Measurements from ENCODE around the gene MSRB1.

Gene MSRB1

DNA sequence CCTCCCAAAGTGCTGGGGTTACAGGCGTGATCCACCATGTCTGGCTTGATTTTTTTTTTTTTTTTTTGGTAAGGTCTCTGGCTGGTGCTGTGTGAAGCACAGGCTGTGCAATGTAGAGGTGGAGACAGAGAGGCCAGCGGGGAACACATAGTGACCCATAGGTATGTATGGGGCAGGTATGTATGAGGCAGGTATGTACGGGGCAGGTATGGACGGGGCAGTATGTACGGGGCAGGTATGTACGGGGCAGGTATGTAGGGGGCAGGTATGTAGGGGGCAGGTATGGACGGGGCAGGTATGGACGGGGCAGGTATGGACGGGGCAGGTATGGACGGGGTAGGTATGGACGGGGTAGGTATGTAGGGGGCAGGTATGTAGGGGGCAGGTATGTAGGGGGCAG is 6.5 kb upstream of the MSRB1 start:
- TF ChIP-seq, protein P1, sequence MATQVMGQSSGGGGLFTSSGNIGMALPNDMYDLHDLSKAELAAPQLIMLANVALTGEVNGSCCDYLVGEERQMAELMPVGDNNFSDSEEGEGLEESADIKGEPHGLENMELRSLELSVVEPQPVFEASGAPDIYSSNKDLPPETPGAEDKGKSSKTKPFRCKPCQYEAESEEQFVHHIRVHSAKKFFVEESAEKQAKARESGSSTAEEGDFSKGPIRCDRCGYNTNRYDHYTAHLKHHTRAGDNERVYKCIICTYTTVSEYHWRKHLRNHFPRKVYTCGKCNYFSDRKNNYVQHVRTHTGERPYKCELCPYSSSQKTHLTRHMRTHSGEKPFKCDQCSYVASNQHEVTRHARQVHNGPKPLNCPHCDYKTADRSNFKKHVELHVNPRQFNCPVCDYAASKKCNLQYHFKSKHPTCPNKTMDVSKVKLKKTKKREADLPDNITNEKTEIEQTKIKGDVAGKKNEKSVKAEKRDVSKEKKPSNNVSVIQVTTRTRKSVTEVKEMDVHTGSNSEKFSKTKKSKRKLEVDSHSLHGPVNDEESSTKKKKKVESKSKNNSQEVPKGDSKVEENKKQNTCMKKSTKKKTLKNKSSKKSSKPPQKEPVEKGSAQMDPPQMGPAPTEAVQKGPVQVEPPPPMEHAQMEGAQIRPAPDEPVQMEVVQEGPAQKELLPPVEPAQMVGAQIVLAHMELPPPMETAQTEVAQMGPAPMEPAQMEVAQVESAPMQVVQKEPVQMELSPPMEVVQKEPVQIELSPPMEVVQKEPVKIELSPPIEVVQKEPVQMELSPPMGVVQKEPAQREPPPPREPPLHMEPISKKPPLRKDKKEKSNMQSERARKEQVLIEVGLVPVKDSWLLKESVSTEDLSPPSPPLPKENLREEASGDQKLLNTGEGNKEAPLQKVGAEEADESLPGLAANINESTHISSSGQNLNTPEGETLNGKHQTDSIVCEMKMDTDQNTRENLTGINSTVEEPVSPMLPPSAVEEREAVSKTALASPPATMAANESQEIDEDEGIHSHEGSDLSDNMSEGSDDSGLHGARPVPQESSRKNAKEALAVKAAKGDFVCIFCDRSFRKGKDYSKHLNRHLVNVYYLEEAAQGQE (IDR thresholded peaks at IDR 0.05; ENCODE audit: low read depth) = no peak
- TF ChIP-seq, protein P2, sequence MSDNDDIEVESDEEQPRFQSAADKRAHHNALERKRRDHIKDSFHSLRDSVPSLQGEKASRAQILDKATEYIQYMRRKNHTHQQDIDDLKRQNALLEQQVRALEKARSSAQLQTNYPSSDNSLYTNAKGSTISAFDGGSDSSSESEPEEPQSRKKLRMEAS (IDR thresholded peaks at IDR 0.05) = no peak
- TF ChIP-seq NFIC (IDR thresholded peaks at IDR 0.05) (no peak), EGR1 (IDR thresholded peaks at IDR 0.05) (no peak), RAD21 (IDR thresholded peaks at IDR 0.05; ENCODE audit: low read depth) (no peak), YY1 (IDR thresholded peaks at IDR 0.05; ENCODE audit: low read depth) (no peak), ZBTB7A (IDR thresholded peaks at IDR 0.05; ENCODE audit: low read depth) (no peak), TCF12 (IDR thresholded peaks at IDR 0.05; ENCODE audit: low read depth) (no peak), CREB1 (IDR thresholded peaks at IDR 0.05; ENCODE audit: low read depth) (no peak), FOXM1 (IDR thresholded peaks at IDR 0.05; ENCODE audit: borderline replicate concordance, low read depth) (no peak), EP300 (IDR thresholded peaks at IDR 0.05; ENCODE audit: borderline replicate concordance) (no peak)
- TF ChIP-seq, protein P3, sequence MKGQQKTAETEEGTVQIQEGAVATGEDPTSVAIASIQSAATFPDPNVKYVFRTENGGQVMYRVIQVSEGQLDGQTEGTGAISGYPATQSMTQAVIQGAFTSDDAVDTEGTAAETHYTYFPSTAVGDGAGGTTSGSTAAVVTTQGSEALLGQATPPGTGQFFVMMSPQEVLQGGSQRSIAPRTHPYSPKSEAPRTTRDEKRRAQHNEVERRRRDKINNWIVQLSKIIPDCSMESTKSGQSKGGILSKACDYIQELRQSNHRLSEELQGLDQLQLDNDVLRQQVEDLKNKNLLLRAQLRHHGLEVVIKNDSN (IDR thresholded peaks at IDR 0.05) = no peak

DNA sequence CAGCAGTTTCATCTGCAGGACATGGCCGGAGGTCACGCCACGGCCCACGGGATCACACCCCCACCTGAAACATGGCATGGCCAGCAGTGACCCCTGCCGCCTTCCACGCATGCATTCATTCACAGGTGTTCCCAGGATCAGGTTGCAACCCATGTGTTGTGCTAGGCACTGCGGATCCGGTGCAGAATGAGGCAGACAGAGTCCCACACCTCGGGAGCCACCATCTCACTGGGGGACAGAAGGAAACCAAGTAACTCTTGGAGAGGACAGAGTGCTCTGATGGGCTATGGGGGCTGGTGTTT is 4.3 kb upstream of the MSRB1 start:
- TF ChIP-seq EP300 (IDR thresholded peaks at IDR 0.05; ENCODE audit: borderline replicate concordance) = no peak
- no peak for TF ChIP-seq TEAD4 (IDR thresholded peaks at IDR 0.05)
- TF ChIP-seq, protein P2 (IDR thresholded peaks at IDR 0.05) = no peak
- TF ChIP-seq, protein P3 (IDR thresholded peaks at IDR 0.05) = no peak
- TF ChIP-seq FOXM1 (IDR thresholded peaks at IDR 0.05; ENCODE audit: borderline replicate concordance, low read depth) = no peak
- no peak for TF ChIP-seq ZBTB7A (IDR thresholded peaks at IDR 0.05; ENCODE audit: low read depth)
- no peak for TF ChIP-seq YY1 (IDR thresholded peaks at IDR 0.05; ENCODE audit: low read depth)
- no peak for TF ChIP-seq TAF1 (IDR thresholded peaks at IDR 0.05; ENCODE audit: low read depth)
- TF ChIP-seq, protein P1 (IDR thresholded peaks at IDR 0.05; ENCODE audit: low read depth) = no peak
- no peak for TF ChIP-seq CEBPB (IDR thresholded peaks at IDR 0.05)
- TF ChIP-seq EGR1 (IDR thresholded peaks at IDR 0.05) = no peak
- no peak for TF ChIP-seq RAD21 (IDR thresholded peaks at IDR 0.05; ENCODE audit: low read depth)
- no peak for TF ChIP-seq NFIC (IDR thresholded peaks at IDR 0.05)
- TF ChIP-seq CREB1 (IDR thresholded peaks at IDR 0.05; ENCODE audit: low read depth) = no peak
- TF ChIP-seq TCF12 (IDR thresholded peaks at IDR 0.05; ENCODE audit: low read depth) = no peak

DNA sequence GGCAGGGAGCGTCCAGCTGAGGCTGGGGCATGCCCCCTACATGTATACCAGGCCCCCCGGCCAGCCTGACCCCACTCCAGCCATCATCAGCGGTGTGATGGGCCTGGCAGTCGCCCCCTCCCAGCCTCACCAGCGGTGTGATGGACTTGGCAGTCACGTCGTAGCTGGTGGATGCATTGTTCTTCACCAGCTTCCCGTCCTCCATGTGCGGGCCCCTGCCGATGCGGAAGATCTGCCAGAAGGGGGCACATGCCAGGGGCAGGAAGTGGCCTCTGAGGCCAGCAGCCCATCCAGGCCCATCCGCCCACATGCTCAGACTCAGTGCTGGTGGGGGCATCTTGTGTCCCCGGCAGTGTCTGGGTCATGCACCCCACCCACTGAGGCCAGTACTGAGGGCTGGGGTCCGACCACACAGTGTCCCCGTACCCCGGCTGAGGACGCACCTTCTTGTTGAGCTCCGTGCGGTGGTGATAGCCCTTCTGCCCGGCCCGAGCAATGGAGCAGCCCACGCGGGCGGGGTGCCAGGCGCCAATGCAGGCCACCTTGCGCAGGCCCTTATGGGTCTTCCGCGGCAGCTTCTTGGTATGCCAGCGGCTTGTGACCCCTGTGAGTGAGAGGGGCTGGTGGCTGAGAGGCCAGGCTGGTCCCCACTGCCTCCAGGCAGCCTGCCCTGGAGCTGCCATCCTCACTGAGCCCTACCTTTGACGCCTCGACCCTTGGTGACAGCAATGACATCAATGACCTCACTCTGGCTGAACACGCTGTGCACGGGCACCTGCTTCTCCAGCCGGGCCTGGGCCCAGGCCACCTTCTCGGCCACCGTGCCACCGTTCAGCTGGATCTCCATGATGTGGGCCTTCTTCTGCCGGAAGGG is 3.7 kb upstream of the MSRB1 start:
- TF ChIP-seq CREB1 (IDR thresholded peaks at IDR 0.05; ENCODE audit: low read depth) (no peak), RAD21 (IDR thresholded peaks at IDR 0.05; ENCODE audit: low read depth) (no peak)

DNA sequence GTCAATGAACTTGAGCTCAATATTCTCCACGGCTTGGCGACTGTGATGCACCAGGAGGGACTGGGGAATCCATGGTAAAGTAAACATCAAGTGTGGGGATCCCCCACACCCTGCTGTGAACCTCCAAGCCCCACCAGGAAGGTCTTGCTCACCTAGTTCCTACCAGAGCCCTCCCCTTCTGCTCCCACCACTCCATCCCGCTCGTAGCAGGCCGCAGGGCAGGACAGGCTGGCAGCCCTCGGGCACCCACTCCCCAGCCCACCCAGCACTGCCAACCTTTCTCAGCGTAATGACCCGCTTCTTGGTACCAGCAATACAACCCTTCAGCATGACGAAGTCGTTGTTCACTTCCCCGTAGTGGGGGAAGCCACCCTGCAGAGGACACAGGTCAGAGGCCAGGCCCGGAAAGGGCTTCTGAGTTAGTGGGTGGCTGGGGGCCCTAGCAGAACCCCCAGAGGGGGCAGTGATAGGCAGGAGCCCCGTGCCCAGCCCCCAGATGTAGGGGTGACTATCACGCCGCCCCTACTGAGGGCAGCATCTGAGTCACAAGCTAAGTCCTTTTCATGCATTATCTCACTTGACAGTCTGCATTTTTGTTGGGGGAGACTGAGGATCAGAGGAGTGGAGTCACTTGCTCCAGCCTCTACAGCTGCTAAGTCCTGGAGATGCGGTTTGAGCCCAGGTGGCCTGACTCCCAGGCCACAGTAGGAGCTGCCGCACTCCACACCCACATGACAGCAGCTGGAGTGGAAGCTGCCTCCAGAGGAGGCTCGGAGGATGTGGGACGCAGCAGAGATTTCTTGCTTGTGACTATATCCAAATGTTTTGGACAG is 2.8 kb upstream of the MSRB1 start:
- no peak for TF ChIP-seq CREB1 (IDR thresholded peaks at IDR 0.05; ENCODE audit: low read depth)
- TF ChIP-seq RAD21 (IDR thresholded peaks at IDR 0.05; ENCODE audit: low read depth) = no peak
- TF ChIP-seq, protein P3 (IDR thresholded peaks at IDR 0.05) = no peak
- TF ChIP-seq EGR1 (IDR thresholded peaks at IDR 0.05) = no peak
- TF ChIP-seq TAF1 (IDR thresholded peaks at IDR 0.05; ENCODE audit: low read depth) = no peak
- no peak for TF ChIP-seq FOXM1 (IDR thresholded peaks at IDR 0.05; ENCODE audit: borderline replicate concordance, low read depth)
- TF ChIP-seq, protein P1 (IDR thresholded peaks at IDR 0.05; ENCODE audit: low read depth) = no peak
- TF ChIP-seq NFIC (IDR thresholded peaks at IDR 0.05) = no peak
- no peak for TF ChIP-seq TEAD4 (IDR thresholded peaks at IDR 0.05)
- no peak for TF ChIP-seq YY1 (IDR thresholded peaks at IDR 0.05; ENCODE audit: low read depth)
- no peak for TF ChIP-seq TCF12 (IDR thresholded peaks at IDR 0.05; ENCODE audit: low read depth)
- TF ChIP-seq EP300 (IDR thresholded peaks at IDR 0.05; ENCODE audit: borderline replicate concordance) = no peak
- TF ChIP-seq ZBTB7A (IDR thresholded peaks at IDR 0.05; ENCODE audit: low read depth) = no peak
- TF ChIP-seq, protein P2 (IDR thresholded peaks at IDR 0.05) = no peak
- no peak for TF ChIP-seq CEBPB (IDR thresholded peaks at IDR 0.05)

All from Ishikawa (cell line).